Hepatocyte (in vitro differentiated cells): ENCODE measurements around the gene STX1B.

Experiments
- EZH2 ChIP-seq: fragments of 200-600 bp; sonication (generic); IDR thresholded peaks from 2 replicates; pipeline ENCODE4 v1.6.1; 2016; ENCODE audit warnings: antibody characterized with exemption, mild to moderate bottlenecking, borderline replicate concordance
- TF ChIP-seq, protein P1 (sequence below): fragments of 200-600 bp; sonication (generic); IDR thresholded peaks from 2 replicates; pipeline ENCODE4 v1.5.1; 2016; ENCODE audit warnings: antibody characterized with exemption, mild to moderate bottlenecking; ENCODE audit not compliant: poor library complexity

DNA sequence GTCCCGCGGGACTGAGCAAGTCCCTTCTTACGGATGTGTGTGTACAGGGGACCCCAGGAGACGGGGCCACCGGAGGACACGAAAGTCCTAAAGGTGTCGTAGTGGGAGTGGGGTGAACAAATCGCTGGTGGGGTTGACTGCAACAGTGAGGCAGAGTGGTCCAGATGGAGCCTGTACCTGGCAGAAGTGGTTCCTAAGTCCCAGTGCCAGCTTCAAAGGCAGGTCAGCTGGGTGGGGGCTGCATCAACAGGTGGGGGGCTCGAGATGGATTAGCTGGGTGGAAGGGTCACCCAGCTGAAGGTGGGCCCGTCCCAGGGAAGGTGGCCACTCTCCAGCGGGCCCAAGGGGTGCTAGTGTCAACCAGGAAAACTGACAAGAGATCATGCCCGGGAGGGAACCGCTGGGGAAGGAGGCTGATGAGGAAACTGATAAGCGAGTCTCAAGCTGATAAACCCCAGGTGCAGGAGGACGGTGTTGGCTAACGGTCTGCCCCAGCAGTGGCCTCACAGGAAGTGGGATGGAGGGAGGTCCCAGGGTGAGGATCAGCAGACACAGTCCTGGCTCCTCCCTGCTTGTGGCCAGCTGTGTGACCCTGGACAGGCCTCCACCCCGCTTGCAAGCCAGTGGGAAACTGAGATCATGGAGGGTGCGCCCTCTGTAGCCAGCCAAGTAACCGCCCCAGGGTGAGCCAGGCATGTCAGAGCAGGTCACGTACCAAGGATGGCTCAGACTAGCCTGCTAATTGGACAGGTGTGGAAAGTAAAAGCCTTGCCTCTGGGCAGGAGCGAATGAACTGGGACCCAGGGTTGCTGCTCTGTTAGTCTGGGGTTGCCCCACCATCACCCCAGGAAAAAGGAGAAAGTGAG is 60.6 kb downstream of the STX1B start:
- TF ChIP-seq, protein P1, sequence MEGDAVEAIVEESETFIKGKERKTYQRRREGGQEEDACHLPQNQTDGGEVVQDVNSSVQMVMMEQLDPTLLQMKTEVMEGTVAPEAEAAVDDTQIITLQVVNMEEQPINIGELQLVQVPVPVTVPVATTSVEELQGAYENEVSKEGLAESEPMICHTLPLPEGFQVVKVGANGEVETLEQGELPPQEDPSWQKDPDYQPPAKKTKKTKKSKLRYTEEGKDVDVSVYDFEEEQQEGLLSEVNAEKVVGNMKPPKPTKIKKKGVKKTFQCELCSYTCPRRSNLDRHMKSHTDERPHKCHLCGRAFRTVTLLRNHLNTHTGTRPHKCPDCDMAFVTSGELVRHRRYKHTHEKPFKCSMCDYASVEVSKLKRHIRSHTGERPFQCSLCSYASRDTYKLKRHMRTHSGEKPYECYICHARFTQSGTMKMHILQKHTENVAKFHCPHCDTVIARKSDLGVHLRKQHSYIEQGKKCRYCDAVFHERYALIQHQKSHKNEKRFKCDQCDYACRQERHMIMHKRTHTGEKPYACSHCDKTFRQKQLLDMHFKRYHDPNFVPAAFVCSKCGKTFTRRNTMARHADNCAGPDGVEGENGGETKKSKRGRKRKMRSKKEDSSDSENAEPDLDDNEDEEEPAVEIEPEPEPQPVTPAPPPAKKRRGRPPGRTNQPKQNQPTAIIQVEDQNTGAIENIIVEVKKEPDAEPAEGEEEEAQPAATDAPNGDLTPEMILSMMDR, result no peak
- no peak for TF ChIP-seq EZH2
